HL-60 (cell line): ENCODE measurements around the gene ROBO4.

ENCODE experiments used
- POLR2AphosphoS5 ChIP-seq: IDR thresholded peaks from 2 replicates; pipeline ENCODE4 v1.6.1; 2012; ENCODE audit warnings: low read depth
- REST ChIP-seq: IDR thresholded peaks from 2 replicates; pipeline ENCODE4 v1.6.1; 2012; ENCODE audit warnings: low read depth; ENCODE audit not compliant: insufficient replicate concordance
- SPI1 ChIP-seq: IDR thresholded peaks from 2 replicates; pipeline ENCODE4 v1.6.1; 2012; ENCODE audit warnings: low read depth, mild to moderate bottlenecking, borderline replicate concordance
- TF ChIP-seq, protein P1 (sequence below): IDR thresholded peaks from one replicate; pipeline ENCODE4 v1.5.1; 2011; ENCODE audit warnings: low read length, control low read depth, inconsistent platforms; ENCODE audit not compliant: insufficient read depth

DNA sequence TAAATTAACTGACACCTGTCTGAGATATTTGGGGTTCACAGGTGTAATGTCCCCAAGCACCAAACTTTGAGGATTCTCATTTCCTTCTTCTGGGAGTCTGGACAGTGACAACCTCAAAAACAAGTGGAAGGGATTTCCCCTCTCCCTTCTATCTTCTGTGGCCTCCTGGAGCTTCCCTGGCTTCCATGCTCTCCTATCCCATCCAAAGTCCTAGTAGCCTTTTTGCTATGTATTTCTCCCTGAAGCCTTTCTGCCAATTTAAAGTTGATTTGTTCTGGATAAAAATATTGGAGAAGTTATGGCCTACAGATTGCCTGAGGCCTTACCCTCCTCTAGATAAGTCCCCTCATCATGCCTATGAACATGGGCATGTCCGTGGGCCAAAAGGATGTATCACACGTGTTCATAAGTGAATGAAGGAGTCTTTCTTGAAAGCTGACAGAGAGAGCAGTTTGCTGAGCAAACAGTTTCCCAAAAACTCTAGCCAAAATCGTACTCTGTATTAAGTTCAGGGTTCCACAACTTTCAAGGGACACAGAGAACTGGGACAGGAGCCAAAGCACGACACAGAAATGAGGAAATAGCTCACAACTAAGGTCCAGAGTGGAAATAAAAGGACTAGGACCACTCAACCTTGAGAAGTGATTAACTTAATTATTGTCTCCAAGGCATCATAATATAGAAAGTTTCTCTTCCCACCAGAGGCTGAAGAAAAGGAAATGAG lies 31.4 kb upstream of the ROBO4 start:
- TF ChIP-seq POLR2AphosphoS5 (no peak), REST (no peak), SPI1 (no peak)
- TF ChIP-seq, protein P1, sequence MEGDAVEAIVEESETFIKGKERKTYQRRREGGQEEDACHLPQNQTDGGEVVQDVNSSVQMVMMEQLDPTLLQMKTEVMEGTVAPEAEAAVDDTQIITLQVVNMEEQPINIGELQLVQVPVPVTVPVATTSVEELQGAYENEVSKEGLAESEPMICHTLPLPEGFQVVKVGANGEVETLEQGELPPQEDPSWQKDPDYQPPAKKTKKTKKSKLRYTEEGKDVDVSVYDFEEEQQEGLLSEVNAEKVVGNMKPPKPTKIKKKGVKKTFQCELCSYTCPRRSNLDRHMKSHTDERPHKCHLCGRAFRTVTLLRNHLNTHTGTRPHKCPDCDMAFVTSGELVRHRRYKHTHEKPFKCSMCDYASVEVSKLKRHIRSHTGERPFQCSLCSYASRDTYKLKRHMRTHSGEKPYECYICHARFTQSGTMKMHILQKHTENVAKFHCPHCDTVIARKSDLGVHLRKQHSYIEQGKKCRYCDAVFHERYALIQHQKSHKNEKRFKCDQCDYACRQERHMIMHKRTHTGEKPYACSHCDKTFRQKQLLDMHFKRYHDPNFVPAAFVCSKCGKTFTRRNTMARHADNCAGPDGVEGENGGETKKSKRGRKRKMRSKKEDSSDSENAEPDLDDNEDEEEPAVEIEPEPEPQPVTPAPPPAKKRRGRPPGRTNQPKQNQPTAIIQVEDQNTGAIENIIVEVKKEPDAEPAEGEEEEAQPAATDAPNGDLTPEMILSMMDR, result no peak
